OCI-LY7 (cell line): ENCODE data around the gene SMC1A. TPM values are rescaled to one million over a fixed set of nuclear protein-coding genes. Genes with fewer than 3 reads are reported as not detected.

ENCODE experiments used
- BruUV-seq: library from RNA; stranded (reverse); fragments of 400-500 nt; replicated peaks from 2 replicates; lab custom pipeline; 2021; lab: Mats Ljungman, UMichigan
- CTCF ChIA-PET: fragments of 300-600 bp; sonication (Branson Sonifier 250); formaldehyde crosslinking; loops from one replicate; lab custom pipeline; 2022; ENCODE audit warnings: antibody characterized with exemption; ENCODE audit not compliant: unreplicated experiment; lab: Charles Lee
- POLR2A ChIA-PET: fragments of 300-600 bp; sonication (Branson Sonifier 250); formaldehyde crosslinking; loops from one replicate; lab custom pipeline; 2022; ENCODE audit warnings: antibody characterized with exemption; lab: Charles Lee
- DNase-seq: peaks from one replicate; pipeline ENCODE4 v3.0.0-alpha.2; 2015; ENCODE audit warnings: low spot score
- H2AFZ ChIP-seq: fragments of 200-600 bp; sonication (generic), shearing (Covaris generic); 2 replicates; pipeline ENCODE4 v1.6.1; 2014; ENCODE audit warnings: mild to moderate bottlenecking, antibody characterized with exemption, low read length, moderate library complexity
- H3K27ac ChIP-seq: fragments of 200-600 bp; sonication (generic); 2 replicates; pipeline ENCODE4 v1.5.1; 2014; ENCODE audit warnings: mixed run types, low read depth, mild to moderate bottlenecking, moderate library complexity, low read length, inconsistent platforms; ENCODE audit not compliant: poor library complexity, severe bottlenecking
- H3K36me3 ChIP-seq: fragments of 200-600 bp; sonication (generic); 2 replicates; pipeline ENCODE4 v1.6.1; 2014; ENCODE audit warnings: mild to moderate bottlenecking, antibody characterized with exemption, low read length, moderate library complexity, mixed read lengths; ENCODE audit not compliant: insufficient read depth
- H3K4me1 ChIP-seq: fragments of 200-600 bp; sonication (generic); 2 replicates; pipeline ENCODE4 v1.5.1; 2014; ENCODE audit warnings: mild to moderate bottlenecking, low read length; ENCODE audit not compliant: insufficient read depth, poor library complexity, severe bottlenecking
- H3K4me2 ChIP-seq: fragments of 200-600 bp; sonication (generic); 2 replicates; pipeline ENCODE4 v1.6.1; 2014; ENCODE audit warnings: mild to moderate bottlenecking, low read length
- H3K4me3 ChIP-seq: fragments of 200-600 bp; sonication (generic); 2 replicates; pipeline ENCODE4 v1.5.1; 2014; ENCODE audit warnings: mild to moderate bottlenecking, low read depth, low read length; ENCODE audit not compliant: poor library complexity, severe bottlenecking
- H3K79me2 ChIP-seq: fragments of 200-600 bp; sonication (generic); 2 replicates; pipeline ENCODE4 v1.6.1; 2016; ENCODE audit warnings: low read depth, mild to moderate bottlenecking, low read length, moderate library complexity, mixed read lengths; ENCODE audit not compliant: insufficient read depth
- H3K9me2 ChIP-seq: fragments of 200-600 bp; sonication (generic); 2 replicates; pipeline ENCODE4 v1.6.1; 2016; ENCODE audit warnings: mild to moderate bottlenecking, low read length, mixed read lengths; ENCODE audit not compliant: insufficient read depth
- H3K9me3 ChIP-seq: fragments of 200-600 bp; sonication (generic); 2 replicates; pipeline ENCODE4 v1.6.1; 2014; ENCODE audit warnings: mild to moderate bottlenecking, mixed run types, low read length, mixed read lengths
- H4K20me1 ChIP-seq: fragments of 200-600 bp; sonication (generic); 2 replicates; pipeline ENCODE4 v1.6.1; 2014; ENCODE audit warnings: mild to moderate bottlenecking, antibody characterized with exemption, low read length, moderate library complexity, mixed read lengths; ENCODE audit not compliant: insufficient read depth
- EZH2phosphoT487 ChIP-seq: fragments of 200-600 bp; sonication (generic); IDR thresholded peaks from 2 replicates; pipeline ENCODE4 v1.6.1; 2018; ENCODE audit warnings: low read depth, borderline replicate concordance, mild to moderate bottlenecking, mixed run types, antibody characterized with exemption, low read length, moderate library complexity, mixed read lengths
- intact Hi-C: fragments of 100-400 bp; cut with micrococcal nuclease; formaldehyde crosslinking; loops from one replicate; pipeline ENCODE4 v1.10.0; 2022; ENCODE audit not compliant: unreplicated experiment
- total RNA-seq, 2 experiments: library from RNA; depleted of rRNA in 1 of 2; stranded (reverse); fragments of >200 nt in 1 of 2; shearing (Covaris generic) in 1 of 2; gene quantifications; 2 replicates each; pipeline ENCODE4 v1.2.3, GENCODE V29; 2014 to 2022
- TF ChIP-seq, protein P1 (sequence below): fragments of 200-600 bp; sonication (generic); conservative IDR thresholded peaks from 2 replicates; pipeline ENCODE4 v1.5.1; 2014; ENCODE audit warnings: mild to moderate bottlenecking, antibody characterized with exemption, low read length, moderate library complexity, mixed read lengths

SMC1A gene
- total RNA-seq, 2 experiments from 2014 or later = 41.6 to 134 TPM

DNA sequence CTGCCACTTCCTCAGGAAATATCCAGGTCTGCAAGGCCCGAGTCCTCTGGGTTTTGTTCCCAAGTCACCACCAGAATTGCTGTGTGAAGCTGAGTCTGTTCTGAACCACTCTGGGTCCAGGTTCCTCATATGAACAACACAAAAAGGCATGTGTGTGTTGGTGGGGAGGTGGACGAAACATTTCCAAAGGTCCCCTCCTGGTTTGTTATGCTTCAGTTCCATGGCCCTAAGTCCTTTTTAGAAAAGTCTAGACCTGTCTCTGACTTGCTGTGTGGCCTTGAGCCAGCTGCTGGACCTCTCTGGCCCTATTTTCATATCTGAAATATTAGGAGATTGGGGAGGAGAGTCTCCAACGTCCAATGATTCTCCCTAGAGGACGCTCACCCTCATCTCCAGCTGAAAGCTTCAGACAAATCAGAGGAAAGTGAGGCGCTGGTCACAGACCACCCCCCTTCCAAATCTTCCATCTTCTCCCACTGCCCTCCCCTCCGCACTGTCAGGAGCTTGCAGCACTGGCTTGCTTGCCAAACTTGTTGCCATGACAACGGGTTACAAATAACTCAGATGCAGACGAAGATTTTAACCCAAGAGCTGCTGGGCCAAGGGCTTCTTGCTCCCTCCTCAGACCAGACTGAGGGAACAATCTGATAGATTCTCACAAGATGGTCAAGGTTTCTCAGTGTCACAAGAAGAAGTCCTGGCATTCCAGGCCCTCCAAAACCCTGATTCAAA is 64.5 kb downstream of the SMC1A start:
- no peak for TF ChIP-seq EZH2phosphoT487
- TF ChIP-seq, protein P1, sequence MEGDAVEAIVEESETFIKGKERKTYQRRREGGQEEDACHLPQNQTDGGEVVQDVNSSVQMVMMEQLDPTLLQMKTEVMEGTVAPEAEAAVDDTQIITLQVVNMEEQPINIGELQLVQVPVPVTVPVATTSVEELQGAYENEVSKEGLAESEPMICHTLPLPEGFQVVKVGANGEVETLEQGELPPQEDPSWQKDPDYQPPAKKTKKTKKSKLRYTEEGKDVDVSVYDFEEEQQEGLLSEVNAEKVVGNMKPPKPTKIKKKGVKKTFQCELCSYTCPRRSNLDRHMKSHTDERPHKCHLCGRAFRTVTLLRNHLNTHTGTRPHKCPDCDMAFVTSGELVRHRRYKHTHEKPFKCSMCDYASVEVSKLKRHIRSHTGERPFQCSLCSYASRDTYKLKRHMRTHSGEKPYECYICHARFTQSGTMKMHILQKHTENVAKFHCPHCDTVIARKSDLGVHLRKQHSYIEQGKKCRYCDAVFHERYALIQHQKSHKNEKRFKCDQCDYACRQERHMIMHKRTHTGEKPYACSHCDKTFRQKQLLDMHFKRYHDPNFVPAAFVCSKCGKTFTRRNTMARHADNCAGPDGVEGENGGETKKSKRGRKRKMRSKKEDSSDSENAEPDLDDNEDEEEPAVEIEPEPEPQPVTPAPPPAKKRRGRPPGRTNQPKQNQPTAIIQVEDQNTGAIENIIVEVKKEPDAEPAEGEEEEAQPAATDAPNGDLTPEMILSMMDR = no peak
- H4K20me1 ChIP-seq = no peaks in the 10 kb centered on the region
- no peak overlapping the region for H3K4me3 ChIP-seq
- no peak overlapping the region for H3K4me2 ChIP-seq
- no peaks in the 10 kb centered on the region for H3K9me2 ChIP-seq
- H3K9me3 ChIP-seq = no peaks in the 10 kb centered on the region
- H3K36me3 ChIP-seq = no peaks in the 10 kb centered on the region
- H2AFZ ChIP-seq = no peak overlapping the region
- no TSS peak for BruUV-seq
- DNase-seq = no peak
- H3K79me2 ChIP-seq = no peaks in the 10 kb centered on the region
- CTCF ChIA-PET = no interaction called here
- no peak overlapping the region for H3K27ac ChIP-seq
- POLR2A ChIA-PET = no interaction called here
- no peaks in the 10 kb centered on the region for H3K4me1 ChIP-seq
- intact Hi-C loops = no loop called here

GRCh38 chrX:53356186-53356585 is 66.3 kb downstream of the SMC1A start:
- POLR2A ChIA-PET = no interaction called here
- no peaks in the 10 kb centered on the region for H3K9me2 ChIP-seq
- TF ChIP-seq EZH2phosphoT487 = no peak
- TF ChIP-seq, protein P1 = no peak
- H3K4me3 ChIP-seq = no peak overlapping the region
- BruUV-seq = no TSS peak
- no peak overlapping the region for H3K4me2 ChIP-seq
- H2AFZ ChIP-seq = no peak overlapping the region
- peak; percentile 17 for DNase-seq
- H3K27ac ChIP-seq = no peak overlapping the region
- intact Hi-C loops = no loop called here
- CTCF ChIA-PET = interaction anchor here (0.9 kb wide), 1 partner anchor 43 kb away, joined by 3 read pairs; no protein-coding TSS in a partner anchor
- H3K36me3 ChIP-seq = no peaks in the 10 kb centered on the region
- no peaks in the 10 kb centered on the region for H3K4me1 ChIP-seq
- no peaks in the 10 kb centered on the region for H3K79me2 ChIP-seq
- no peaks in the 10 kb centered on the region for H3K9me3 ChIP-seq
- no peaks in the 10 kb centered on the region for H4K20me1 ChIP-seq

GRCh38 chrX:53354669-53355068 is 67.8 kb downstream of the SMC1A start:
- Histone ChIP-seq H3K4me3 (no peak overlapping the region), H4K20me1 (no peaks in the 10 kb centered on the region), H3K79me2 (no peaks in the 10 kb centered on the region), H3K9me3 (no peaks in the 10 kb centered on the region), H3K4me2 (no peak overlapping the region), H2AFZ (no peak overlapping the region), H3K4me1 (no peaks in the 10 kb centered on the region), H3K36me3 (no peaks in the 10 kb centered on the region), H3K27ac (no peak overlapping the region), H3K9me2 (no peaks in the 10 kb centered on the region)
- POLR2A ChIA-PET = no interaction called here
- TF ChIP-seq, protein P1 = no peak
- no peak for TF ChIP-seq EZH2phosphoT487
- intact Hi-C loops = no loop called here
- no peak for DNase-seq
- CTCF ChIA-PET = no interaction called here
- no TSS peak for BruUV-seq
